NCI-H69 (cell line): ENCODE measurements around the gene SLC22A23.

Source experiments
- DNase-seq: peaks from one replicate; lab custom pipeline; 2025; lab: John Stamatoyannopoulos, UW

Gene SLC22A23

GRCh38 chr6:3239110-3239830, 217.6 kb downstream of the SLC22A23 start:
- DNase-seq = peak; percentile 16

GRCh38 chr6:3237761-3238662, 218.8 kb downstream of the SLC22A23 start:
- no peak for DNase-seq

GRCh38 chr6:3236005-3236404, 220.8 kb downstream of the SLC22A23 start:
- no peak for DNase-seq

- DNase-seq = no peak
Observed at GRCh38 chr6:3235486-3235885, 221.4 kb downstream of the SLC22A23 start.

- DNase-seq = peak; percentile 52
Observed at GRCh38 chr6:3233904-3234303, 222.9 kb downstream of the SLC22A23 start.

GRCh38 chr6:3233321-3233720, 223.5 kb downstream of the SLC22A23 start:
- peak; percentile 75 for DNase-seq

- peak; percentile 82 for DNase-seq
Observed at GRCh38 chr6:3232017-3232945, 224.6 kb downstream of the SLC22A23 start.

- DNase-seq = peak; percentile 98
Observed at GRCh38 chr6:3231247-3232016, 225.4 kb downstream of the SLC22A23 start.

GRCh38 chr6:3230900-3231246, 226.0 kb downstream of the SLC22A23 start:
- peak; percentile 97 for DNase-seq

GRCh38 chr6:3230256-3230882, 226.5 kb downstream of the SLC22A23 start:
- peak; percentile 57 for DNase-seq

GRCh38 chr6:3229566-3230178, 227.2 kb downstream of the SLC22A23 start:
- peak; percentile 95 for DNase-seq

- DNase-seq = peak; percentile 93
Observed at GRCh38 chr6:3228771-3229565, 227.9 kb downstream of the SLC22A23 start.

- DNase-seq = peak; percentile 97
Observed at GRCh38 chr6:3228046-3228671, 228.7 kb downstream of the SLC22A23 start.

GRCh38 chr6:3227363-3228045, 229.3 kb downstream of the SLC22A23 start, which contains the start of gene TUBB2B:
TSS of gene TUBB2B (minus strand) at chr6:3227653. CDS start at chr6:3227543, 110 bp downstream.
- DNase-seq = peak; percentile 99

- DNase-seq = peak; percentile 73
Observed at GRCh38 chr6:3226481-3227362, 230.1 kb downstream of the SLC22A23 start.

- peak; percentile 53 for DNase-seq
Observed at GRCh38 chr6:3226042-3226441, 230.8 kb downstream of the SLC22A23 start.

- peak; percentile 98 for DNase-seq
Observed at GRCh38 chr6:3222506-3223038, 234.3 kb downstream of the SLC22A23 start.
